ENCODE results near the gene RIPK4. TPM values are rescaled to one million over a fixed set of nuclear protein-coding genes. Genes with fewer than 3 reads are reported as not detected.

Gene RIPK4
- total RNA-seq, 1 donor from 2014 or later = 6.4 TPM

- peak in 1 of 2 donors; percentile 74 for DNase-seq (ENCODE audit: low spot score in 2 of 2)
- H3K4me3 ChIP-seq = peak overlapping the region; percentile 58 to 60
- peak in 2 of 3 experiments; percentile 15 to 28 for TF ChIP-seq CTCF (IDR thresholded peaks at IDR 0.05)
- H3K9me3 ChIP-seq = no peaks in the 10 kb centered on the region
- intact Hi-C loops (cut with DNase I) = loop anchor here (2.0 to 10.0 kb wide), 4 partner anchors 42 to 1956 kb away; partner anchors contain the start of gene BACE2
- no peaks in the 10 kb centered on the region for H3K27me3 ChIP-seq
- peaks cover 0 to 11% of the 10 kb centered on the region in 2 donors for H3K4me1 ChIP-seq
- H3K36me3 ChIP-seq = no peaks in the 10 kb centered on the region
- H3K27ac ChIP-seq = peak overlapping the region; percentile 74 to 83
Observed at GRCh38 chr21:41768437-41769042, 1.7 kb upstream of the RIPK4 start.

- Histone ChIP-seq H3K4me3 (peak overlapping the region; percentile 58 to 60), H3K9me3 (no peaks in the 10 kb centered on the region), H3K36me3 (no peaks in the 10 kb centered on the region), H3K4me1 (peaks cover 0 to 11% of the 10 kb centered on the region in 2 donors), H3K27me3 (no peaks in the 10 kb centered on the region), H3K27ac (peak overlapping the region; percentile 74 to 83)
- intact Hi-C loops (cut with DNase I) = loop anchor here (1.0 to 10.0 kb wide), 6 partner anchors 41 to 1957 kb away; partner anchors contain the start of gene BACE2
- peak in 1 of 2 donors; percentile 70 for DNase-seq (ENCODE audit: low spot score in 2 of 2)
- no peak for TF ChIP-seq CTCF (IDR thresholded peaks at IDR 0.05)
Observed at GRCh38 chr21:41767606-41768436, 969 bp upstream of the RIPK4 start.

- DNase-seq (ENCODE audit: low spot score in 2 of 2) = peak in 1 of 2 donors; percentile 63
- H3K4me1 ChIP-seq = peaks cover 5 to 19% of the 10 kb centered on the region in 2 donors
- TF ChIP-seq CTCF (IDR thresholded peaks at IDR 0.05) = no peak
- intact Hi-C loops (cut with DNase I) = loop anchor here (2.0 to 10.0 kb wide), 4 partner anchors 103 to 1959 kb away; partner anchors contain the start of gene BACE2
- H3K9me3 ChIP-seq = no peaks in the 10 kb centered on the region
- H3K27ac ChIP-seq = peak overlapping the region; percentile 65 to 68
- H3K4me3 ChIP-seq = peak overlapping the region; percentile 58 to 60
- H3K36me3 ChIP-seq = no peaks in the 10 kb centered on the region
- H3K27me3 ChIP-seq = no peaks in the 10 kb centered on the region
Observed at GRCh38 chr21:41765973-41766882, 624 bp downstream of the RIPK4 start.

GRCh38 chr21:41765420-41765821 is 1.4 kb downstream of the RIPK4 start:
- Histone ChIP-seq H3K4me3 (peak overlapping the region in 1 of 2 donors; percentile 60), H3K36me3 (no peaks in the 10 kb centered on the region), H3K27ac (peak overlapping the region in 1 of 2 donors; percentile 65), H3K4me1 (peaks cover 5 to 21% of the 10 kb centered on the region in 2 donors), H3K9me3 (no peaks in the 10 kb centered on the region), H3K27me3 (no peaks in the 10 kb centered on the region)
- DNase-seq (ENCODE audit: low spot score in 2 of 2) = no peak
- no peak for TF ChIP-seq CTCF (IDR thresholded peaks at IDR 0.05)
- intact Hi-C loops (cut with DNase I) = loop anchor here (5.0 to 10.0 kb wide), 3 partner anchors 192 to 1959 kb away; partner anchors contain the start of gene BACE2

Measured in ascending aorta (tissue), 2 donors.